Measurements from ENCODE around the gene HDHD2.

DNA sequence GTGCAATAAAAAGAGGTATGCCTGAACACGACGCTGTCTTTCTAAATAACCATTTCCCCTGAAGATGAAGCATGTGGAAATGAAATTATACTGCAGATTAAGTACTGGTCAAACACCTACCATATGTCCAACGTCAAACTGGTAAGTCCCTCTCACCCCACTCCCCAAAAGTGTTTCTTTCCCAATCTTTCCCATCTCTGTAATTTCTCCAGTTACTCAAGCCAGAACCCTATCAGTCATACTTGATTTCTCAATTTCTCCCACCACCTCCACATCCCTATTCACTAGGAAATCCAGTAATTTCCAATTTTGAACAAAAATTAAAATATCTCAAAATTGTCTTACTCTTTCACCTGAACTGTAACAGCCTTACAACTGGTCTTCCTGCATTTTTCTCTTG lies 29.2 kb downstream of the HDHD2 start:
- TF ChIP-seq, protein P1, sequence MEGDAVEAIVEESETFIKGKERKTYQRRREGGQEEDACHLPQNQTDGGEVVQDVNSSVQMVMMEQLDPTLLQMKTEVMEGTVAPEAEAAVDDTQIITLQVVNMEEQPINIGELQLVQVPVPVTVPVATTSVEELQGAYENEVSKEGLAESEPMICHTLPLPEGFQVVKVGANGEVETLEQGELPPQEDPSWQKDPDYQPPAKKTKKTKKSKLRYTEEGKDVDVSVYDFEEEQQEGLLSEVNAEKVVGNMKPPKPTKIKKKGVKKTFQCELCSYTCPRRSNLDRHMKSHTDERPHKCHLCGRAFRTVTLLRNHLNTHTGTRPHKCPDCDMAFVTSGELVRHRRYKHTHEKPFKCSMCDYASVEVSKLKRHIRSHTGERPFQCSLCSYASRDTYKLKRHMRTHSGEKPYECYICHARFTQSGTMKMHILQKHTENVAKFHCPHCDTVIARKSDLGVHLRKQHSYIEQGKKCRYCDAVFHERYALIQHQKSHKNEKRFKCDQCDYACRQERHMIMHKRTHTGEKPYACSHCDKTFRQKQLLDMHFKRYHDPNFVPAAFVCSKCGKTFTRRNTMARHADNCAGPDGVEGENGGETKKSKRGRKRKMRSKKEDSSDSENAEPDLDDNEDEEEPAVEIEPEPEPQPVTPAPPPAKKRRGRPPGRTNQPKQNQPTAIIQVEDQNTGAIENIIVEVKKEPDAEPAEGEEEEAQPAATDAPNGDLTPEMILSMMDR (IDR thresholded peaks at IDR 0.05; ENCODE audit: borderline replicate concordance, extremely low read depth, low read length, poor library complexity, severe bottlenecking), result no peak
- TF ChIP-seq EZH2 (IDR thresholded peaks at IDR 0.05; ENCODE audit: borderline replicate concordance, low read depth, low read length, severe bottlenecking), result no peak

Measured in DND-41 (cell line).